CD4-positive, CD25-positive, alpha-beta regulatory T cell (primary cell): ENCODE results near the gene OR2AJ1. TPM values are rescaled to one million over a fixed set of nuclear protein-coding genes. Genes with fewer than 3 reads are reported as not detected.

Source experiments
- ATAC-seq, 2 donors: fragments of 150-1000 bp; cut with Tn5 transposase; one replicate each; pipeline ENCODE4 v1.10.0; 2021; ENCODE audit warnings: low read depth in 2 of 2, moderate number of reproducible peaks in 2 of 2, moderate library complexity in 1 of 2
- DNase-seq, 3 donors: peaks; one replicate each; pipeline versions ENCODE4 v3.0.0 to v3.0.0-alpha.2; 2012 to 2022; ENCODE audit warnings: mixed read lengths in 1 of 3
- H3K27ac ChIP-seq: one replicate; pipeline ENCODE4 v1.7.0; 2013; ENCODE audit warnings: mild to moderate bottlenecking, low read length; ENCODE audit not compliant: insufficient read depth, poor library complexity, severe bottlenecking
- H3K27me3 ChIP-seq: one replicate; pipeline ENCODE4 v1.7.0; 2013; ENCODE audit warnings: low read length; ENCODE audit not compliant: control insufficient read depth, insufficient read depth
- H3K36me3 ChIP-seq: one replicate; pipeline ENCODE4 v1.7.0; 2013; ENCODE audit warnings: mild to moderate bottlenecking, low read length, moderate library complexity; ENCODE audit not compliant: control insufficient read depth, insufficient read depth
- H3K4me1 ChIP-seq: 2 replicates; pipeline ENCODE4 v1.7.0; 2013; ENCODE audit warnings: mild to moderate bottlenecking, low read length; ENCODE audit not compliant: insufficient read depth, control insufficient read depth, poor library complexity, severe bottlenecking
- H3K4me3 ChIP-seq: one replicate; pipeline ENCODE4 v1.7.0; 2013; ENCODE audit warnings: low read depth, mild to moderate bottlenecking, low read length, moderate library complexity
- H3K9me3 ChIP-seq, 2 experiments: 1 replicate in 1 of 2; 2 replicates in 1 of 2; pipeline ENCODE4 v1.7.0; 2013; ENCODE audit warnings: low read length in 2 of 2, mild to moderate bottlenecking in 1 of 2, moderate library complexity in 1 of 2; ENCODE audit not compliant: control insufficient read depth in 2 of 2
- H3K27ac Mint-ChIP-seq, 3 donors: one replicate each; pipeline ENCODE4 v1.8.0; 2020 to 2022; ENCODE audit warnings: mild to moderate bottlenecking in 3 of 3, mixed read lengths in 3 of 3, moderate library complexity in 2 of 3
- H3K27me3 Mint-ChIP-seq: one replicate; pipeline ENCODE4 v1.8.0; 2022; ENCODE audit warnings: mild to moderate bottlenecking, mixed read lengths
- H3K36me3 Mint-ChIP-seq: one replicate; pipeline ENCODE4 v1.8.0; 2020; ENCODE audit warnings: mixed read lengths
- H3K4me1 Mint-ChIP-seq, 4 donors: one replicate each; pipeline ENCODE4 v1.8.0; 2020 to 2022; ENCODE audit warnings: mixed read lengths in 4 of 4, mild to moderate bottlenecking in 1 of 4
- H3K4me3 Mint-ChIP-seq, 4 donors: one replicate each; pipeline ENCODE4 v1.8.0; 2020 to 2022; ENCODE audit warnings: mild to moderate bottlenecking in 4 of 4, mixed read lengths in 4 of 4, moderate library complexity in 3 of 4
- H3K9me3 Mint-ChIP-seq, 7 donors: one replicate each; pipeline ENCODE4 v1.8.0; 2020 to 2022; ENCODE audit warnings: mixed read lengths in 7 of 7, mild to moderate bottlenecking in 3 of 7, moderate library complexity in 2 of 7
- polyA plus RNA-seq, 4 donors: library from polyadenylated mRNA; unstranded; fragments of 300-500 nt; fragmentation: Illumina TruSeq; gene quantifications; one replicate each; pipeline ENCODE4 v1.2.3, GENCODE V29; 2021
- total RNA-seq: library from RNA; stranded (reverse); gene quantifications from one replicate; pipeline ENCODE4 v1.2.3, GENCODE V29; 2022

The OR2AJ1 gene
- total RNA-seq (not detected), polyA plus RNA-seq (not detected)

GRCh38 chr1:247924868-247925267 is at the start of gene OR2AJ1:
TSS of gene OR2AJ1 (plus strand) at chr1:247924889. CDS start at chr1:247933769, 8,880 bp downstream.
- H3K9me3 ChIP-seq, result no peaks in the 10 kb centered on the region
- no peak within 1 kb of the TSS for H3K27ac ChIP-seq
- no peak within 1 kb of the TSS for H3K4me3 Mint-ChIP-seq
- H3K4me1 ChIP-seq, result no peaks in the 10 kb centered on the region
- H3K27me3 ChIP-seq, result no peaks in the 10 kb centered on the region
- ATAC-seq (no peak), DNase-seq (no peak)
- H3K9me3 Mint-ChIP-seq, result peaks cover 0 to 4% (median 0%) of the 10 kb centered on the region in 7 donors
- H3K36me3 Mint-ChIP-seq, result no peaks in the 10 kb centered on the region
- no peak within 1 kb of the TSS for H3K4me3 ChIP-seq
- H3K4me1 Mint-ChIP-seq, result no peaks in the 10 kb centered on the region
- H3K27me3 Mint-ChIP-seq, result no peaks in the 10 kb centered on the region
- H3K27ac Mint-ChIP-seq, result no peak within 1 kb of the TSS
- H3K36me3 ChIP-seq, result no peaks in the 10 kb centered on the region

GRCh38 chr1:247883346-247883745 is 41.3 kb upstream of the OR2AJ1 start:
- no peak for ATAC-seq
- Histone ChIP-seq H3K4me3 (no peak overlapping the region), H3K4me1 (no peaks in the 10 kb centered on the region), H3K9me3 (no peaks in the 10 kb centered on the region), H3K36me3 (no peaks in the 10 kb centered on the region), H3K27ac (no peak overlapping the region), H3K27me3 (no peaks in the 10 kb centered on the region)
- H3K36me3 Mint-ChIP-seq, result no peaks in the 10 kb centered on the region
- H3K4me3 Mint-ChIP-seq, result no peak overlapping the region
- H3K27me3 Mint-ChIP-seq, result no peaks in the 10 kb centered on the region
- no peak for DNase-seq
- no peak overlapping the region for H3K27ac Mint-ChIP-seq
- H3K4me1 Mint-ChIP-seq, result no peaks in the 10 kb centered on the region
- H3K9me3 Mint-ChIP-seq, result peaks cover 0 to 13% (median 0%) of the 10 kb centered on the region in 7 donors

- no peaks in the 10 kb centered on the region for H3K36me3 ChIP-seq
- H3K27me3 Mint-ChIP-seq, result no peaks in the 10 kb centered on the region
- no peak overlapping the region for H3K4me3 ChIP-seq
- DNase-seq, result no peak
- no peak overlapping the region for H3K4me3 Mint-ChIP-seq
- no peak overlapping the region for H3K27ac ChIP-seq
- no peaks in the 10 kb centered on the region for H3K36me3 Mint-ChIP-seq
- no peaks in the 10 kb centered on the region for H3K4me1 ChIP-seq
- no peaks in the 10 kb centered on the region for H3K9me3 ChIP-seq
- H3K27me3 ChIP-seq, result no peaks in the 10 kb centered on the region
- peaks cover 0 to 13% (median 0%) of the 10 kb centered on the region in 7 donors for H3K9me3 Mint-ChIP-seq
- no peaks in the 10 kb centered on the region for H3K4me1 Mint-ChIP-seq
- no peak for ATAC-seq
- no peak overlapping the region for H3K27ac Mint-ChIP-seq
Measured at GRCh38 chr1:247884797-247885413, 39.8 kb upstream of the OR2AJ1 start.

GRCh38 chr1:247895163-247895637 is 29.5 kb upstream of the OR2AJ1 start, which contains the start of gene OR2W3:
TSS of gene OR2W3 (plus strand) at chr1:247895587. CDS start at chr1:247895587, 0 bp downstream.
- DNase-seq (no peak), ATAC-seq (no peak)
- H3K9me3 Mint-ChIP-seq, result peaks cover 0 to 6% (median 3%) of the 10 kb centered on the region in 7 donors
- no peaks in the 10 kb centered on the region for H3K4me1 Mint-ChIP-seq
- H3K4me3 Mint-ChIP-seq, result no peak within 1 kb of the TSS
- no peaks in the 10 kb centered on the region for H3K27me3 Mint-ChIP-seq
- no peak within 1 kb of the TSS for H3K27ac ChIP-seq
- no peaks in the 10 kb centered on the region for H3K9me3 ChIP-seq
- no peaks in the 10 kb centered on the region for H3K36me3 Mint-ChIP-seq
- no peaks in the 10 kb centered on the region for H3K4me1 ChIP-seq
- H3K4me3 ChIP-seq, result no peak within 1 kb of the TSS
- H3K27ac Mint-ChIP-seq, result no peak within 1 kb of the TSS
- H3K27me3 ChIP-seq, result no peaks in the 10 kb centered on the region
- no peaks in the 10 kb centered on the region for H3K36me3 ChIP-seq

GRCh38 chr1:247895976-247896375 is 28.7 kb upstream of the OR2AJ1 start:
- no peak overlapping the region for H3K27ac Mint-ChIP-seq
- no peak overlapping the region for H3K4me3 ChIP-seq
- peaks cover 0 to 6% (median 3%) of the 10 kb centered on the region in 7 donors for H3K9me3 Mint-ChIP-seq
- ATAC-seq (no peak), DNase-seq (no peak)
- H3K36me3 Mint-ChIP-seq, result no peaks in the 10 kb centered on the region
- no peaks in the 10 kb centered on the region for H3K4me1 ChIP-seq
- H3K4me1 Mint-ChIP-seq, result no peaks in the 10 kb centered on the region
- H3K27ac ChIP-seq, result no peak overlapping the region
- H3K27me3 ChIP-seq, result no peaks in the 10 kb centered on the region
- H3K4me3 Mint-ChIP-seq, result no peak overlapping the region
- no peaks in the 10 kb centered on the region for H3K36me3 ChIP-seq
- no peaks in the 10 kb centered on the region for H3K27me3 Mint-ChIP-seq
- no peaks in the 10 kb centered on the region for H3K9me3 ChIP-seq

- Histone ChIP-seq H3K27ac (no peak overlapping the region), H3K4me3 (no peak overlapping the region), H3K36me3 (no peaks in the 10 kb centered on the region), H3K9me3 (peaks cover 0 to 3% of the 10 kb centered on the region in 2 experiments), H3K27me3 (no peaks in the 10 kb centered on the region), H3K4me1 (no peaks in the 10 kb centered on the region)
- H3K36me3 Mint-ChIP-seq, result no peaks in the 10 kb centered on the region
- peaks cover 1 to 15% (median 5%) of the 10 kb centered on the region in 7 donors for H3K9me3 Mint-ChIP-seq
- H3K4me3 Mint-ChIP-seq, result no peak overlapping the region
- DNase-seq, result no peak
- no peak overlapping the region for H3K27ac Mint-ChIP-seq
- ATAC-seq, result no peak
- peaks cover 4 to 26% (median 7%) of the 10 kb centered on the region in 4 donors for H3K4me1 Mint-ChIP-seq
- H3K27me3 Mint-ChIP-seq, result no peaks in the 10 kb centered on the region
Measured at GRCh38 chr1:247904122-247904521, 20.6 kb upstream of the OR2AJ1 start.

GRCh38 chr1:247905181-247905580 is 19.5 kb upstream of the OR2AJ1 start:
- H3K27ac Mint-ChIP-seq, result peak overlapping the region in 1 of 3 donors; percentile 25
- H3K4me1 Mint-ChIP-seq, result peaks cover 4 to 26% (median 7%) of the 10 kb centered on the region in 4 donors
- Histone ChIP-seq H3K27ac (no peak overlapping the region), H3K9me3 (peaks cover 0 to 3% of the 10 kb centered on the region in 2 experiments), H3K4me1 (no peaks in the 10 kb centered on the region), H3K4me3 (no peak overlapping the region), H3K27me3 (no peaks in the 10 kb centered on the region), H3K36me3 (no peaks in the 10 kb centered on the region)
- ATAC-seq (no peak), DNase-seq (no peak)
- H3K9me3 Mint-ChIP-seq, result peaks cover 1 to 15% (median 5%) of the 10 kb centered on the region in 7 donors
- no peaks in the 10 kb centered on the region for H3K27me3 Mint-ChIP-seq
- no peaks in the 10 kb centered on the region for H3K36me3 Mint-ChIP-seq
- H3K4me3 Mint-ChIP-seq, result no peak overlapping the region
